ENCODE data around the gene VGLL3. TPM values are rescaled to one million over a fixed set of nuclear protein-coding genes. Genes with fewer than 3 reads are reported as not detected.
"Not testable (repeated sequence)": the region's sequence is repeated elsewhere in the genome, so short reads cannot be mapped to it uniquely, and the experiment has no call there.

Gene VGLL3
- total RNA-seq, 1 donor = 38.8 TPM

GRCh38 chr3:86984271-86984670, 6.7 kb downstream of the VGLL3 start:
- H3K4me3 ChIP-seq (ENCODE audit: low read depth, low read length) = no peak overlapping the region
- TF ChIP-seq, protein P1, sequence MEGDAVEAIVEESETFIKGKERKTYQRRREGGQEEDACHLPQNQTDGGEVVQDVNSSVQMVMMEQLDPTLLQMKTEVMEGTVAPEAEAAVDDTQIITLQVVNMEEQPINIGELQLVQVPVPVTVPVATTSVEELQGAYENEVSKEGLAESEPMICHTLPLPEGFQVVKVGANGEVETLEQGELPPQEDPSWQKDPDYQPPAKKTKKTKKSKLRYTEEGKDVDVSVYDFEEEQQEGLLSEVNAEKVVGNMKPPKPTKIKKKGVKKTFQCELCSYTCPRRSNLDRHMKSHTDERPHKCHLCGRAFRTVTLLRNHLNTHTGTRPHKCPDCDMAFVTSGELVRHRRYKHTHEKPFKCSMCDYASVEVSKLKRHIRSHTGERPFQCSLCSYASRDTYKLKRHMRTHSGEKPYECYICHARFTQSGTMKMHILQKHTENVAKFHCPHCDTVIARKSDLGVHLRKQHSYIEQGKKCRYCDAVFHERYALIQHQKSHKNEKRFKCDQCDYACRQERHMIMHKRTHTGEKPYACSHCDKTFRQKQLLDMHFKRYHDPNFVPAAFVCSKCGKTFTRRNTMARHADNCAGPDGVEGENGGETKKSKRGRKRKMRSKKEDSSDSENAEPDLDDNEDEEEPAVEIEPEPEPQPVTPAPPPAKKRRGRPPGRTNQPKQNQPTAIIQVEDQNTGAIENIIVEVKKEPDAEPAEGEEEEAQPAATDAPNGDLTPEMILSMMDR (IDR thresholded peaks at IDR 0.05; ENCODE audit: insufficient read depth, low read length) = no peak
- peak; percentile 72 for DNase-seq (ENCODE audit: low read depth)

GRCh38 chr3:86982883-86983282, 8.1 kb downstream of the VGLL3 start:
- H3K4me3 ChIP-seq (ENCODE audit: low read depth, low read length) = peak overlapping the region; percentile 25
- peak; percentile 97 for DNase-seq (ENCODE audit: low read depth)
- TF ChIP-seq, protein P1 (IDR thresholded peaks at IDR 0.05; ENCODE audit: insufficient read depth, low read length) = no peak

GRCh38 chr3:86978111-86978551, 12.8 kb downstream of the VGLL3 start:
- DNase-seq (ENCODE audit: low read depth) = peak; percentile 88
- peak overlapping the region; percentile 42 for H3K4me3 ChIP-seq (ENCODE audit: low read depth, low read length)
- TF ChIP-seq, protein P1 (IDR thresholded peaks at IDR 0.05; ENCODE audit: insufficient read depth, low read length) = no peak

GRCh38 chr3:86976219-86976618, 14.7 kb downstream of the VGLL3 start:
- TF ChIP-seq, protein P1 (IDR thresholded peaks at IDR 0.05; ENCODE audit: insufficient read depth, low read length) = no peak
- no peak overlapping the region for H3K4me3 ChIP-seq (ENCODE audit: low read depth, low read length)
- DNase-seq (ENCODE audit: low read depth) = no peak

GRCh38 chr3:86974177-86974576, 16.8 kb downstream of the VGLL3 start:
- not testable (repeated sequence) for DNase-seq (ENCODE audit: low read depth); H3K4me3 ChIP-seq (ENCODE audit: low read depth, low read length)

DNA sequence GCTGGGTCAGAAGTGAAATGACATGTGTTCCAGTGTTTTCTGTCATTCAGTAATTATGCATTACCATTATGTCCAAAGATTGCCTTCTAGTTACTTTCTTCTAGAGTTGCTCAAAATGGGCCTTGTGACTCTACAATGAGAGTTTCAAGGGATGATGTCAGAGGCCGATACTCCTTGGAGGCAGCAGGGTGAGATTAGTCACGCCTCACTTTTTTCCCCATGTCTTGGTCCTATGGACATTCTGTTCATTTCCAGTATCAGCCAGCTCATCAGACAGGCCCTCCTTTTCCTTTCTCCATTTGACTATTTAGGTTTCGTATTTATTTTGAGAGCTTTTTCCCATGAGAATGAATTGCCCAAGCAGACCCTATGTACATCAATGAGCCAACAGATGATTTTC, 17.5 kb downstream of the VGLL3 start:
- H3K4me3 ChIP-seq (ENCODE audit: low read depth, low read length) = no peak overlapping the region
- DNase-seq (ENCODE audit: low read depth) = peak; percentile 96
- TF ChIP-seq, protein P1 (IDR thresholded peaks at IDR 0.05; ENCODE audit: insufficient read depth, low read length) = no peak

DNA sequence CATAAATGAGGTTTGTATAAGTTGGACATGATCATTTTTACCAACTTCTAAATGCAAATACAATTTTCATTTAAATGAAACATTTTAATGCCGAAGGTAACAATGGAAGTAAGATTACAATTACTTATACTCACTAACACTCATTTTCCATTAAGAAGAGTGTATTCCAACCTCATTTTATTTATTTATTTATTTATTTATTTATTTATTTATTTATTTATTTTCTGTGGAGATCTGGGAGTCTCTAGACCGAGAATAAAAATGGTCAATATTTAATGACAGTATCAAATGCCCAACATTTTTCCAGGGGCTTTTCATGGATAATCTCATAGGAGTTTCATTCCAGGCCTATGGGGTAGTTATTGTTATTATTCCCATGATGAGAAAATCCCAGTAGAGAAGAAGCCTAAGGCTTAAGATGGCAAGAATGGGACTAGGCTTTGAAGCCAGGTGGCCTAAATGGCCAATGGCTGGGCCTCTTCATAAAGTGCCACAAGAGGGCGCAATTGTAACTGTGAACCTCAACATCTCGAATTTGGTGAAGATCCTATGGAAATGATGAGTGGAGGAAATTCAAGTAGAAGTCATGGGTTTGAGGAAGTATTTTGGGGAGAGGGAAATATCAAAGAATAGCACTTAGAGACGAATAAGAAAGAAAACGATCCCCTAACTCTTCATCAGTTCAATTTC, 21.3 kb downstream of the VGLL3 start:
- no peak overlapping the region for H3K4me3 ChIP-seq (ENCODE audit: low read depth, low read length)
- TF ChIP-seq, protein P1 (IDR thresholded peaks at IDR 0.05; ENCODE audit: insufficient read depth, low read length) = peak; percentile 80
- DNase-seq (ENCODE audit: low read depth) = peak; percentile 76

All from fibroblast of the aortic adventitia (primary cell).